Calu3 (cell line): ENCODE measurements around the gene CYBC1. TPM values are rescaled to one million over a fixed set of nuclear protein-coding genes. Genes with fewer than 3 reads are reported as not detected.

ENCODE experiments used
- BruUV-seq: library from RNA; stranded (reverse); fragments of 400-500 nt; replicated peaks from 2 replicates; lab custom pipeline; 2021; lab: Mats Ljungman, UMichigan
- CTCF ChIA-PET: fragments of 300-600 bp; sonication (Branson Sonifier 250); formaldehyde crosslinking; loops from one replicate; lab custom pipeline; 2022; ENCODE audit warnings: antibody characterized with exemption; lab: Charles Lee
- DNase-seq: peaks from one replicate; pipeline ENCODE4 v3.0.0; 2022
- H3K27ac Mint-ChIP-seq: one replicate; pipeline ENCODE4 v1.8.0; 2022; ENCODE audit warnings: mixed read lengths; ENCODE audit not compliant: unreplicated experiment
- H3K27me3 Mint-ChIP-seq: one replicate; pipeline ENCODE4 v1.8.0; 2022; ENCODE audit warnings: mixed read lengths; ENCODE audit not compliant: unreplicated experiment
- H3K36me3 Mint-ChIP-seq: one replicate; pipeline ENCODE4 v1.8.0; 2022; ENCODE audit warnings: mild to moderate bottlenecking, moderate library complexity, mixed read lengths; ENCODE audit not compliant: insufficient read depth, unreplicated experiment
- H3K4me1 Mint-ChIP-seq: one replicate; pipeline ENCODE4 v1.8.0; 2022; ENCODE audit warnings: mild to moderate bottlenecking, low read depth, mixed read lengths; ENCODE audit not compliant: unreplicated experiment
- H3K4me3 Mint-ChIP-seq: one replicate; pipeline ENCODE4 v1.8.0; 2022; ENCODE audit warnings: mild to moderate bottlenecking, low read depth, moderate library complexity, mixed read lengths; ENCODE audit not compliant: unreplicated experiment
- H3K9me3 Mint-ChIP-seq: one replicate; pipeline ENCODE4 v1.8.0; 2022; ENCODE audit warnings: low read depth, mixed read lengths; ENCODE audit not compliant: unreplicated experiment
- intact Hi-C: fragments of 100-400 bp; cut with micrococcal nuclease; formaldehyde crosslinking; loops from one replicate; pipeline ENCODE4 v1.10.0; 2022; ENCODE audit not compliant: unreplicated experiment
- total RNA-seq: library from RNA; stranded (reverse); gene quantifications from 2 replicates; pipeline ENCODE4 v1.2.3, GENCODE V29; 2022
- TF ChIP-seq, protein P1 (sequence below): fragments of 200-600 bp; IDR thresholded peaks from one replicate; pipeline ENCODE4 v1.8.0; 2022; ENCODE audit warnings: antibody characterized with exemption; ENCODE audit not compliant: unreplicated experiment

CYBC1 gene
- total RNA-seq, 1 experiment from 2014 or later: 80.3 TPM

DNA sequence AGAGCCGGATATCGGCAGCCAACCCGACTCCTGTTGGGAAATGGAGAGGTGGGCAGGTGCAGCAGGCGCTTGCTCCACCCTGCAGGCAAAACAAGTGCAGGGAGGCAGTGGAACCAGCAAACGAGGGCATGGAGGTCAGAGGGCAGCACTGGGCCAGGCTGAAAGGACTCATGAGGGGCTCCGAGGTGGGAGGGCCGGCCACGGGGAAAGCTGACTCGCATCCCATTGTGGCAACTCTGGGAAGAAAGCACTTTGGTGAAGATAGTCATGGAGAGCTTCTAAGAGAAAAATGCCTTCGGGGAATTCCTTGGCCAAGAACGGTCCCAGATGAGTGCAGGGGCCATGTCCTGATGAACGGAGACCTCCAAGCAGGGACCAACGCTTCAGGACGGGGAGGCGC is 4.4 kb downstream of the CYBC1 start:
- CTCF ChIA-PET: no interaction called here

DNA sequence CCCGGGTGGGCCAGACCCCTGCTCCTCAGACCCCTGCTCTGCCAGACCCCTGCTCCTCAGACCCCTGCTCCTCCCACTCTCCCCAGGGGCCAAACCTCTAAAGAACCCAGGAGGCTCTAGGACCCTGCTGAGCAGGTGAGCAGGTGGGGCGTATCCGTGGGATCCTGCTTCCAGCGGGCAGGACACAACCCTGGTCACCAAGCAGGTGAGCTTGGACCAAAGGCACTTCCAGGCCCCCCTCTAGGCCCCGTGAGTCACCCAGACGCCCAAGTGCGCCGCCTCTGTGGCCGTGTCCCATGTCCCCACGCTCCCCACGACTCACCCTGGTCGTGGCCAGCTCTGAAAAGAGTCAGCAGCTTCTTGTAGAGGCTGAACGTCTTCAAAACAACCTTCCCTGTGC is 5.0 kb downstream of the CYBC1 start:
- Mint-ChIP-seq H3K9me3 (no peaks in the 10 kb centered on the region), H3K27ac (no peak overlapping the region), H3K36me3 (peaks cover 51% of the 10 kb centered on the region), H3K27me3 (no peaks in the 10 kb centered on the region), H3K4me1 (peaks cover 7% of the 10 kb centered on the region), H3K4me3 (no peak overlapping the region)
- TF ChIP-seq, protein P1, sequence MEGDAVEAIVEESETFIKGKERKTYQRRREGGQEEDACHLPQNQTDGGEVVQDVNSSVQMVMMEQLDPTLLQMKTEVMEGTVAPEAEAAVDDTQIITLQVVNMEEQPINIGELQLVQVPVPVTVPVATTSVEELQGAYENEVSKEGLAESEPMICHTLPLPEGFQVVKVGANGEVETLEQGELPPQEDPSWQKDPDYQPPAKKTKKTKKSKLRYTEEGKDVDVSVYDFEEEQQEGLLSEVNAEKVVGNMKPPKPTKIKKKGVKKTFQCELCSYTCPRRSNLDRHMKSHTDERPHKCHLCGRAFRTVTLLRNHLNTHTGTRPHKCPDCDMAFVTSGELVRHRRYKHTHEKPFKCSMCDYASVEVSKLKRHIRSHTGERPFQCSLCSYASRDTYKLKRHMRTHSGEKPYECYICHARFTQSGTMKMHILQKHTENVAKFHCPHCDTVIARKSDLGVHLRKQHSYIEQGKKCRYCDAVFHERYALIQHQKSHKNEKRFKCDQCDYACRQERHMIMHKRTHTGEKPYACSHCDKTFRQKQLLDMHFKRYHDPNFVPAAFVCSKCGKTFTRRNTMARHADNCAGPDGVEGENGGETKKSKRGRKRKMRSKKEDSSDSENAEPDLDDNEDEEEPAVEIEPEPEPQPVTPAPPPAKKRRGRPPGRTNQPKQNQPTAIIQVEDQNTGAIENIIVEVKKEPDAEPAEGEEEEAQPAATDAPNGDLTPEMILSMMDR: no peak
- intact Hi-C loops: no loop called here
- no peak for DNase-seq
- CTCF ChIA-PET: no interaction called here
- no TSS peak for BruUV-seq

More for the DNA sequence above, 4.4 kb downstream of the CYBC1 start:
- TF ChIP-seq, protein P1: no peak
- Mint-ChIP-seq H3K9me3 (no peaks in the 10 kb centered on the region), H3K27me3 (no peaks in the 10 kb centered on the region), H3K36me3 (peaks cover 54% of the 10 kb centered on the region), H3K27ac (no peak overlapping the region), H3K4me3 (no peak overlapping the region), H3K4me1 (peaks cover 7% of the 10 kb centered on the region)
- intact Hi-C loops: no loop called here
- no peak for DNase-seq
- no TSS peak for BruUV-seq

DNA sequence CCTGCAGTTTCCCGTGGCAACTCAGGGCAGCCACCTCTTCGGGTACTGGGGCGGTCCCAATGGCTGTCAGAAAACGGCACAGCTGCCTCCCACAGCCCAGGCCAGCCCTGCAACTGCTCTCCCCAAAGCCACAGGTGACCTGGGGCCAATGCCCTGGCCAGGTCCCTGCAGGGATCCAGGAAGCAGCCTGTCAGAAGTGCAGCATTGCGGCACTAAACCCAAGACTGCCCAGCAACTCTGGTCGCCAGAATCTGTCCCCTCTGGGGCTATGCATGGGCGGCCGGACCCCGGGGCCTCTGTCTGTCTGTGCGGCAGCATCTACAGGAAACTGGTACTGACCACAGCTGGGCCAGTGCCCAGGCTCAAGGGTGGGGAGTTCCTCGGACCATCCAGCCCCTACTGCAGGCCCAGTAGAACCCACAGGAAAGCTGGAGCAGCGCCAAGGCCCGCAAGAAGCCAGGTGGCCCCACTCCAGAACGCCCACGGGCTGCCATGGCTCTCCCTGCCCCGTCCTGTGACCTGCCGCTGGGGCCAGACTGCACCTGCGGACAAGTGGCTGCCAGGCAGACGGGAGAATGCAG is 5.5 kb downstream of the CYBC1 start:
- peaks cover 51% of the 10 kb centered on the region for H3K36me3 Mint-ChIP-seq
- H3K4me3 Mint-ChIP-seq: no peak overlapping the region
- no peaks in the 10 kb centered on the region for H3K27me3 Mint-ChIP-seq
- DNase-seq: no peak
- intact Hi-C loops: no loop called here
- CTCF ChIA-PET: no interaction called here
- BruUV-seq: no TSS peak
- no peak overlapping the region for H3K27ac Mint-ChIP-seq
- TF ChIP-seq, protein P1: no peak
- peaks cover 7% of the 10 kb centered on the region for H3K4me1 Mint-ChIP-seq
- H3K9me3 Mint-ChIP-seq: no peaks in the 10 kb centered on the region

DNA sequence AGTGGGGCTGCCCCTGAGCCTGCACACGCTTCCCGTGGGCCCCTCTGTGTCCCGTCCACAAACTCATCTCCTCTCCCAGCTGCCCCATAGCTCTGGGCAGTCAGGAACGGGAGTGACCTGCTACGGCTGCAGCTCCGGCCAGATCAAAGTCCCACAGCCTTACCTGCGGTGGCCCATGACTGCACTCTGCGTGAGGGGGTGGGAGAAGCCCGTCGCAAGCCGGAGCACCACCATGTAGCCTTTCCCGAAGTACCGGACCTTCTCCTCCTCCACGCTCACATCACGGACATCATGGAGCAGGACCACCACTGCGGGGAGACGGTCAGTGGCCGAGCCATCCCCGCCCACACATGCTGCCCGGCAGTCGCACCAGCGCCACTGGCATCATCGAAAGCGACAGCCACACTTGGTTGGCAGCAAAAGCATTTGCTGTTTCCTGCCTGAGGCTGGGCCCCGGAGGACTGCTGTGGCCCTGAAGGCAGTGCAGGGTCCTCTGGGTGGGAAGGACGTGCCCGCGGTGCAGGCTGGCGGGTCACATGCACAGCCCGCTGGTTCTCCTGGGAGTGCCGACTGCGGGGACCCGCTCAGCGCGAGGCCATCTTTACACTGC is 6.2 kb downstream of the CYBC1 start:
- no peak overlapping the region for H3K27ac Mint-ChIP-seq
- intact Hi-C loops: no loop called here
- CTCF ChIA-PET: no interaction called here
- TF ChIP-seq, protein P1: no peak
- H3K4me1 Mint-ChIP-seq: peaks cover under 1% of the 10 kb centered on the region
- H3K4me3 Mint-ChIP-seq: no peak overlapping the region
- DNase-seq: no peak
- peaks cover 47% of the 10 kb centered on the region for H3K36me3 Mint-ChIP-seq
- no peaks in the 10 kb centered on the region for H3K27me3 Mint-ChIP-seq
- BruUV-seq: no TSS peak
- H3K9me3 Mint-ChIP-seq: no peaks in the 10 kb centered on the region
